Keratinocyte (primary cell): ENCODE measurements around the gene B4GALNT3.

ENCODE experiments used
- CTCF ChIP-seq, 3 experiments: IDR thresholded peaks in 1 of 3; conservative IDR thresholded peaks in 1 of 3; optimal IDR thresholded peaks in 1 of 3; 2 replicates in 2 of 3; 3 replicates in 1 of 3; pipeline versions ENCODE3 to v1.5.1; 2011; ENCODE audit warnings: low read length in 3 of 3, mild to moderate bottlenecking in 3 of 3, moderate library complexity in 2 of 3, control low read depth in 1 of 3, inconsistent platforms in 1 of 3; ENCODE audit not compliant: insufficient read depth in 2 of 3; ENCODE audit errors: extremely low read depth in 1 of 3
- EZH2 ChIP-seq: IDR thresholded peaks from one replicate; pipeline ENCODE4 v1.6.1; 2012; ENCODE audit warnings: inconsistent platforms, mild to moderate bottlenecking, low read length, moderate library complexity

GRCh38 chr12:442235-442884 lies 17.4 kb upstream of the B4GALNT3 start:
- peak; percentile 72 to 87 (median 75) for TF ChIP-seq CTCF (optimal IDR thresholded peaks at IDR 0.05 in 1 of 3, IDR thresholded peaks at IDR 0.05 in 1 of 3, conservative IDR thresholded peaks at IDR 0.05 in 1 of 3; ENCODE audit: extremely low read depth in 1 of 3, insufficient read depth in 2 of 3, low read length in 3 of 3)
- TF ChIP-seq EZH2 = no peak
